K562 (cell line): Measurements from ENCODE around the gene PCNX3. TPM values are rescaled to one million over a fixed set of nuclear protein-coding genes. Genes with fewer than 3 reads are reported as not detected.

ENCODE experiments used
- CBFB ChIP-seq: sonication (generic); formaldehyde crosslinking; IDR thresholded peaks from 2 replicates; pipeline ENCODE4 v1.4.0; 2020; ENCODE audit warnings: mild to moderate bottlenecking, missing genetic modification reagents
- ERF ChIP-seq: fragments of 450-650 bp; formaldehyde crosslinking; IDR thresholded peaks from 2 replicates; pipeline ENCODE4 v1.4.0; 2020; ENCODE audit warnings: mild to moderate bottlenecking, mixed read lengths
- FOS ChIP-seq: IDR thresholded peaks from 3 replicates; pipeline ENCODE4 v1.6.1; 2011; ENCODE audit not compliant: insufficient read length; ENCODE audit errors: extremely low read depth
- FOXJ2 ChIP-seq: fragments of 200-800 bp; sonication (Bioruptor generic); IDR thresholded peaks from 2 replicates; pipeline ENCODE4 v1.6.1; 2016; ENCODE audit warnings: missing genetic modification characterization, missing compliant biosample characterization
- FOXJ3 ChIP-seq: sonication (generic); formaldehyde crosslinking; IDR thresholded peaks from 2 replicates; pipeline ENCODE4 v1.4.0; 2020; ENCODE audit warnings: mild to moderate bottlenecking, missing genetic modification reagents
- HMG20A ChIP-seq: fragments of 450-650 bp; formaldehyde crosslinking; conservative IDR thresholded peaks from 2 replicates; pipeline ENCODE4 v1.4.0; 2020; ENCODE audit warnings: mild to moderate bottlenecking, mixed read lengths
- HNRNPUL1 ChIP-seq: fragments of 200-400 bp; formaldehyde crosslinking; IDR thresholded peaks from 2 replicates; pipeline ENCODE4 v1.6.1; 2017; ENCODE audit warnings: low read length
- MXD1 ChIP-seq: fragments of 250-450 bp; sonication (Bioruptor Pico); IDR thresholded peaks from 2 replicates; pipeline ENCODE4 v1.8.0; 2021; ENCODE audit warnings: borderline replicate concordance, mild to moderate bottlenecking, moderate library complexity; ENCODE audit not compliant: poor library complexity, severe bottlenecking
- MYC ChIP-seq, 2 experiments: fragments of 250-450 bp in 1 of 2; sonication (Bioruptor Pico) in 1 of 2; IDR thresholded peaks; 2 replicates each; pipeline versions ENCODE4 v1.5.1 to v1.6.1; 2012 to 2021; ENCODE audit warnings: low read depth in 2 of 2, borderline replicate concordance in 1 of 2, improper control_type of control experiment in 1 of 2, low read length in 1 of 2, mild to moderate bottlenecking in 1 of 2, moderate library complexity in 1 of 2
- NFE2 ChIP-seq: IDR thresholded peaks from 2 replicates; pipeline ENCODE4 v1.6.1; 2014; ENCODE audit warnings: antibody characterized with exemption, low read depth
- NRF1 ChIP-seq, 2 experiments: fragments of 450-650 bp; IDR thresholded peaks in 1 of 2; conservative IDR thresholded peaks in 1 of 2; 2 replicates each; pipeline ENCODE4 v1.6.1; 2014; ENCODE audit warnings: mild to moderate bottlenecking in 2 of 2
- POU5F1 ChIP-seq: fragments of 150-350 bp; IDR thresholded peaks from 2 replicates; pipeline ENCODE4 v1.6.1; 2014; ENCODE audit warnings: borderline replicate concordance, low read length, low read depth, mild to moderate bottlenecking; ENCODE audit not compliant: partially characterized antibody
- TCFL5 ChIP-seq: fragments of 250-450 bp; sonication (Bioruptor Pico); conservative IDR thresholded peaks from 2 replicates; pipeline ENCODE4 v1.6.1; 2021; ENCODE audit warnings: mild to moderate bottlenecking, moderate library complexity, matching md5 sums
- TEAD1 ChIP-seq, 2 experiments: fragments of 450-650 bp in 1 of 2; sonication (generic) in 1 of 2; formaldehyde crosslinking; IDR thresholded peaks; 2 replicates each; pipeline versions ENCODE4 v1.4.0 to v1.8.0; 2020 to 2022; ENCODE audit warnings: mild to moderate bottlenecking in 2 of 2, missing genetic modification reagents in 1 of 2
- TFE3 ChIP-seq: fragments of 450-650 bp; formaldehyde crosslinking; IDR thresholded peaks from 2 replicates; pipeline ENCODE4 v1.4.0; 2020; ENCODE audit warnings: mild to moderate bottlenecking, mixed read lengths
- U2AF1 ChIP-seq: fragments of 200-400 bp; formaldehyde crosslinking; optimal IDR thresholded peaks from 2 replicates; pipeline ENCODE3; 2017; ENCODE audit warnings: mild to moderate bottlenecking, low read depth, low read length, moderate library complexity
- ZKSCAN8 ChIP-seq: fragments of 200-800 bp; sonication (Bioruptor generic); IDR thresholded peaks from 2 replicates; pipeline ENCODE4 v1.6.1; 2016; ENCODE audit warnings: missing genetic modification characterization, missing compliant biosample characterization
- ZNF133 ChIP-seq: fragments of 250-450 bp; sonication (Bioruptor Pico); IDR thresholded peaks from 2 replicates; pipeline ENCODE4 v1.4.0; 2020; ENCODE audit warnings: mild to moderate bottlenecking
- ZNF174 ChIP-seq: fragments of 250-450 bp; sonication (Bioruptor Pico); IDR thresholded peaks from 2 replicates; pipeline ENCODE4 v1.4.0; 2020; ENCODE audit warnings: mild to moderate bottlenecking
- ZNF57 ChIP-seq: fragments of 450-650 bp; formaldehyde crosslinking; IDR thresholded peaks from 2 replicates; pipeline ENCODE4 v1.4.0; 2020; ENCODE audit warnings: mild to moderate bottlenecking, moderate library complexity
- ZNF717 ChIP-seq: fragments of 250-450 bp; sonication (Bioruptor Pico); IDR thresholded peaks from 2 replicates; pipeline ENCODE4 v1.5.0; 2021
- polyA plus RNA-seq, 8 experiments: library from polyadenylated mRNA; depleted of rRNA in 4 of 8; stranded (reverse) in 5 of 8; unstranded in 3 of 8; fragments of >200 nt; fragmentation: Nextera tagmentation in 2 of 8; fragmentation: Illumina TruSeq in 1 of 8; extraction: Ambion mirVana in 2 of 8; extraction: Trizol in 1 of 8; gene quantifications; 2 replicates each; pipeline versions ENCODE4 v1.2.1 to v1.2.3, GENCODE V29; 2011 to 2014; ENCODE audit warnings: inconsistent platforms in 1 of 8, missing spikeins in 1 of 8
- total RNA-seq, 7 experiments: library from RNA; depleted of rRNA in 6 of 7; stranded (reverse); fragments of >200 nt in 6 of 7; fragmentation: Illumina TruSeq in 2 of 7; extraction: Trizol in 2 of 7; gene quantifications; 2 replicates each; pipeline versions ENCODE4 v1.2.1 to v1.2.3, GENCODE V29; 2011 to 2021; ENCODE audit warnings: low replicate concordance in 1 of 7
- TF ChIP-seq, protein P1 (sequence below): sonication (generic); formaldehyde crosslinking; IDR thresholded peaks from 2 replicates; pipeline ENCODE4 v1.8.0; 2022; ENCODE audit warnings: mild to moderate bottlenecking, missing genetic modification reagents
- TF ChIP-seq, protein P2 (sequence below): fragments of 450-650 bp; IDR thresholded peaks from 2 replicates; pipeline ENCODE4 v1.6.1; 2016; ENCODE audit warnings: low read depth, mild to moderate bottlenecking, moderate library complexity

Gene PCNX3
- total and polyA plus RNA-seq, 9 of the 15 experiments (the other 6 are each of a cell fraction or from before 2014, with no cell fraction given), result 0.11 to 47.8 (median 12.8) TPM

- TF ChIP-seq TCFL5 (CRISPR knock-in tag) (no peak), TFE3 (peak; percentile 4; the same call in 1 of the 2 replicates), ZKSCAN8 (CRISPR knock-in tag) (no peak), FOS (no peak), ZNF174 (CRISPR knock-in tag) (no peak), CBFB (CRISPR knock-in tag) (no peak), HNRNPUL1 (no peak), POU5F1 (no peak), ERF (CRISPR knock-in tag) (peak; percentile 84; the same call in 1 of the 2 replicates), NRF1 (conservative IDR thresholded peaks at IDR 0.05 in 1 of 2, IDR thresholded peaks at IDR 0.05 in 1 of 2) (peak; percentile 99), ZNF57 (CRISPR knock-in tag) (no peak), MYC (IDR thresholded peaks at IDR 0.05; ENCODE audit: low read depth, low read length) (no peak), MYC (CRISPR knock-in tag; IDR thresholded peaks at IDR 0.05; ENCODE audit: borderline replicate concordance, low read depth) (no peak; the same call in 1 of the 2 replicates), FOXJ2 (tag) (no peak), NFE2 (no peak), ZNF133 (no peak), FOXJ3 (CRISPR knock-in tag) (no peak), TEAD1 (CRISPR knock-in tag; IDR thresholded peaks at IDR 0.05) (peak in 1 of 2 experiments; percentile 50; a peak in 2 of 4 replicates), MXD1 (no peak), ZNF717 (peak; percentile 73; the same call in 1 of the 2 replicates), HMG20A (CRISPR knock-in tag) (no peak), U2AF1 (peak; percentile 61)
- TF ChIP-seq, protein P1, sequence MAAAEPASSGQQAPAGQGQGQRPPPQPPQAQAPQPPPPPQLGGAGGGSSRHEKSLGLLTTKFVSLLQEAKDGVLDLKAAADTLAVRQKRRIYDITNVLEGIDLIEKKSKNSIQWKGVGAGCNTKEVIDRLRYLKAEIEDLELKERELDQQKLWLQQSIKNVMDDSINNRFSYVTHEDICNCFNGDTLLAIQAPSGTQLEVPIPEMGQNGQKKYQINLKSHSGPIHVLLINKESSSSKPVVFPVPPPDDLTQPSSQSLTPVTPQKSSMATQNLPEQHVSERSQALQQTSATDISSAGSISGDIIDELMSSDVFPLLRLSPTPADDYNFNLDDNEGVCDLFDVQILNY (CRISPR knock-in tag), result no peak
- TF ChIP-seq, protein P2, sequence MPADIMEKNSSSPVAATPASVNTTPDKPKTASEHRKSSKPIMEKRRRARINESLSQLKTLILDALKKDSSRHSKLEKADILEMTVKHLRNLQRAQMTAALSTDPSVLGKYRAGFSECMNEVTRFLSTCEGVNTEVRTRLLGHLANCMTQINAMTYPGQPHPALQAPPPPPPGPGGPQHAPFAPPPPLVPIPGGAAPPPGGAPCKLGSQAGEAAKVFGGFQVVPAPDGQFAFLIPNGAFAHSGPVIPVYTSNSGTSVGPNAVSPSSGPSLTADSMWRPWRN, result 0 out of 2 replicates have a peak, but pooled peaks have one; percentile 12
Measured at GRCh38 chr11:65652511-65653228, 37.1 kb downstream of the PCNX3 start (continued).
